Esophagus squamous epithelium (tissue), 4 donors: ENCODE data around the gene BRINP3.

Source experiments
- POLR2A ChIP-seq, 4 donors: fragments of 450-650 bp; IDR thresholded peaks; one replicate each; pipeline ENCODE4 v1.6.1; 2017; ENCODE audit warnings: antibody characterized with exemption in 4 of 4, mild to moderate bottlenecking in 4 of 4, moderate library complexity in 3 of 4
- TF ChIP-seq, protein P1 (sequence below), 6 experiments: fragments of 450-650 bp in 4 of 6; fragments of 200-600 bp in 2 of 6; sonication (generic) in 2 of 6; IDR thresholded peaks; one replicate each; pipeline ENCODE4 v1.5.1; 2016 to 2019; ENCODE audit warnings: antibody characterized with exemption in 6 of 6, mild to moderate bottlenecking in 4 of 6, moderate library complexity in 4 of 6

- TF ChIP-seq, protein P1, sequence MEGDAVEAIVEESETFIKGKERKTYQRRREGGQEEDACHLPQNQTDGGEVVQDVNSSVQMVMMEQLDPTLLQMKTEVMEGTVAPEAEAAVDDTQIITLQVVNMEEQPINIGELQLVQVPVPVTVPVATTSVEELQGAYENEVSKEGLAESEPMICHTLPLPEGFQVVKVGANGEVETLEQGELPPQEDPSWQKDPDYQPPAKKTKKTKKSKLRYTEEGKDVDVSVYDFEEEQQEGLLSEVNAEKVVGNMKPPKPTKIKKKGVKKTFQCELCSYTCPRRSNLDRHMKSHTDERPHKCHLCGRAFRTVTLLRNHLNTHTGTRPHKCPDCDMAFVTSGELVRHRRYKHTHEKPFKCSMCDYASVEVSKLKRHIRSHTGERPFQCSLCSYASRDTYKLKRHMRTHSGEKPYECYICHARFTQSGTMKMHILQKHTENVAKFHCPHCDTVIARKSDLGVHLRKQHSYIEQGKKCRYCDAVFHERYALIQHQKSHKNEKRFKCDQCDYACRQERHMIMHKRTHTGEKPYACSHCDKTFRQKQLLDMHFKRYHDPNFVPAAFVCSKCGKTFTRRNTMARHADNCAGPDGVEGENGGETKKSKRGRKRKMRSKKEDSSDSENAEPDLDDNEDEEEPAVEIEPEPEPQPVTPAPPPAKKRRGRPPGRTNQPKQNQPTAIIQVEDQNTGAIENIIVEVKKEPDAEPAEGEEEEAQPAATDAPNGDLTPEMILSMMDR (IDR thresholded peaks at IDR 0.05), result no peak
- TF ChIP-seq POLR2A (IDR thresholded peaks at IDR 0.05), result no peak
Observed at GRCh38 chr1:190068304-190068703, 409.4 kb downstream of the BRINP3 start.
